Measurements from ENCODE around the gene ZMYM5. TPM values are rescaled to one million over a fixed set of nuclear protein-coding genes. Genes with fewer than 3 reads are reported as not detected.
"Not testable (repeated sequence)": the region's sequence is repeated elsewhere in the genome, so short reads cannot be mapped to it uniquely, and the experiment has no call there.

ZMYM5 gene
- total and polyA plus RNA-seq, 11 donors = 5.0 to 10.2 (median 7.4) TPM

- Histone ChIP-seq H3K9me3 (no peaks in the 10 kb centered on the region), H3K4me3 (peak overlapping the region in 10 of 12 donors; percentile 73 to 97 (median 90)), H3K27ac (peak overlapping the region in 11 of 12 donors; percentile 78 to 100 (median 97)), H3K4me1 (peaks cover 0 to 34% (median 20%) of the 10 kb centered on the region in 12 donors), H3K36me3 (peaks cover 0 to 28% (median 11%) of the 10 kb centered on the region in 9 donors), H3K27me3 (no peaks in the 10 kb centered on the region)
- intact Hi-C loops (cut with DNase I) = loop anchor here in 8 of 10 donors (2.0 to 10.0 kb wide), 7 partner anchors 79 to 229 kb away; partner anchors contain the start of genes MPHOSPH8 (in 6 of the 8), ZMYM2 (in 6 of the 8) and PSPC1 (in 5 of the 8)
- DNase-seq (no peak), ATAC-seq (no peak)
- TF ChIP-seq CTCF (IDR thresholded peaks at IDR 0.05) = no peak
- no peak for TF ChIP-seq POLR2A (IDR thresholded peaks at IDR 0.05)
- 12 to 17% (median 15%) methylated on average over 4 of the region's 4 CpGs for WGBS, 4 donors
Measured at GRCh38 chr13:19861762-19862161, 1.7 kb downstream of the ZMYM5 start.

- TF ChIP-seq POLR2A (IDR thresholded peaks at IDR 0.05) (no peak), CTCF (IDR thresholded peaks at IDR 0.05) (no peak)
- Histone ChIP-seq H3K36me3 (peaks cover 0 to 34% (median 12%) of the 10 kb centered on the region in 9 donors), H3K27me3 (no peaks in the 10 kb centered on the region), H3K27ac (peak overlapping the region in 8 of 12 donors; percentile 16 to 100 (median 98)), H3K4me3 (peak overlapping the region in 7 of 12 donors; percentile 5 to 97 (median 93)), H3K9me3 (no peaks in the 10 kb centered on the region), H3K4me1 (peaks cover 0 to 34% (median 20%) of the 10 kb centered on the region in 12 donors)
- 71 to 88% (median 86%) methylated on average over 4 of the region's 4 CpGs for WGBS, 4 donors
- DNase-seq (no peak), ATAC-seq (no peak)
- intact Hi-C loops (cut with DNase I) = loop anchor here in 8 of 10 donors (5.0 to 10.0 kb wide), 5 partner anchors 79 to 229 kb away; partner anchors contain the start of genes MPHOSPH8 (in 6 of the 8), PSPC1 (in 2 of the 8) and ZMYM2 (in 2 of the 8)
Measured at GRCh38 chr13:19860884-19861655, 2.4 kb downstream of the ZMYM5 start.

- H3K4me3 ChIP-seq; DNase-seq; H3K27ac ChIP-seq; ATAC-seq; intact Hi-C loops (cut with DNase I); H3K27me3 ChIP-seq; H3K9me3 ChIP-seq: not testable (repeated sequence)
- H3K36me3 ChIP-seq = peaks cover 0 to 51% (median 16%) of the 10 kb centered on the region in 9 donors
- 89 to 100% (median 99%) methylated on average over 2 of the region's 2 CpGs for WGBS, 4 donors
- peaks cover 0 to 27% (median 16%) of the 10 kb centered on the region in 12 donors for H3K4me1 ChIP-seq
Measured at GRCh38 chr13:19857637-19858036, 5.8 kb downstream of the ZMYM5 start.

- WGBS, 4 donors = 71 to 89% (median 86%) methylated on average over 1 of the region's 1 CpG
- Histone ChIP-seq H3K4me3 (no peak overlapping the region), H3K27ac (no peak overlapping the region), H3K9me3 (no peaks in the 10 kb centered on the region), H3K36me3 (peaks cover 3 to 74% (median 50%) of the 10 kb centered on the region in 9 donors), H3K4me1 (peaks cover 0 to 5% (median 0%) of the 10 kb centered on the region in 12 donors), H3K27me3 (no peaks in the 10 kb centered on the region)
- DNase-seq = no peak
- TF ChIP-seq POLR2A (IDR thresholded peaks at IDR 0.05) = no peak
- TF ChIP-seq CTCF (IDR thresholded peaks at IDR 0.05) = no peak
- intact Hi-C loops (cut with DNase I) = no loop called here
- no peak for ATAC-seq
Measured at GRCh38 chr13:19852766-19853165, 10.7 kb downstream of the ZMYM5 start.

All from heart left ventricle (tissue), 16 donors.